ENCODE data around the gene MINDY4.

MINDY4 gene

DNA sequence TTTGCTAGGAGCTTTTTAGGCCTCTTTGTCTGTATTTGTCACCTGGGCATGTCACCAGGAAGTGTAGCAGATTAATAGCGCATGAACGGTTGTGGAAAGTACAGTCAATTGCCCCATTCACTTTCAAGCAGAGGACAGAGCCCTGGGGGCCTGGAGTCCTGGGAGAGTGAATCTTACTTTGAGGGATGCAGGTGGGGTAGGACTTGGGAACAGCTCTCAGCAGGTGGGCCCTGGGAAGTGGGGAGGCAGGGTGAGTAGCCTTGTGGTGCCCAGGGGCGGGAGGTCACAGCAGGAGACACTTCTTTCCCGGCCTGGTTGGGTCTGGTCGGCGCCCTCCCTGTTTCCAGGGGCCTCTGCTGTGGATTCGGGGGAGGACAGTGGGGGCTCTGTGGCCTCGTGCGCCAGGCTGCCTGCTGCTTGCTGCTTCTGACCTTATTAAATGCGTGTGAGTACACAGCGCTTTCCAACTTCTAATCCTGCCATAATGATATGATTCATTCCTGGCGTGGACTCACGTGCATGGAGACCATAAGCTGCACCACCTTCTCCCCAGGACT is 88.8 kb downstream of the MINDY4 start:
- no peaks in the 10 kb centered on the region for H3K9me2 ChIP-seq (replicated peaks; ENCODE audit: control insufficient read depth, low read length)
- no peaks in the 10 kb centered on the region for H3F3A ChIP-seq (ENCODE audit: control insufficient read depth, insufficient read depth)
- H3K9me3 ChIP-seq (ENCODE audit: control insufficient read depth, insufficient read depth, low read length): no peaks in the 10 kb centered on the region
- no peak overlapping the region for H3K27ac ChIP-seq (ENCODE audit: low read depth, low read length)
- no peak overlapping the region for H3K4me3 ChIP-seq (ENCODE audit: low read length)
- no peaks in the 10 kb centered on the region for H4K20me1 ChIP-seq (ENCODE audit: control insufficient read depth, insufficient read depth, low read depth, low read length)
- H3K27me3 ChIP-seq (ENCODE audit: control insufficient read depth, low read length): no peaks in the 10 kb centered on the region
- no peaks in the 10 kb centered on the region for H3K79me2 ChIP-seq (ENCODE audit: control insufficient read depth, low read length)
- TF ChIP-seq, protein P1, sequence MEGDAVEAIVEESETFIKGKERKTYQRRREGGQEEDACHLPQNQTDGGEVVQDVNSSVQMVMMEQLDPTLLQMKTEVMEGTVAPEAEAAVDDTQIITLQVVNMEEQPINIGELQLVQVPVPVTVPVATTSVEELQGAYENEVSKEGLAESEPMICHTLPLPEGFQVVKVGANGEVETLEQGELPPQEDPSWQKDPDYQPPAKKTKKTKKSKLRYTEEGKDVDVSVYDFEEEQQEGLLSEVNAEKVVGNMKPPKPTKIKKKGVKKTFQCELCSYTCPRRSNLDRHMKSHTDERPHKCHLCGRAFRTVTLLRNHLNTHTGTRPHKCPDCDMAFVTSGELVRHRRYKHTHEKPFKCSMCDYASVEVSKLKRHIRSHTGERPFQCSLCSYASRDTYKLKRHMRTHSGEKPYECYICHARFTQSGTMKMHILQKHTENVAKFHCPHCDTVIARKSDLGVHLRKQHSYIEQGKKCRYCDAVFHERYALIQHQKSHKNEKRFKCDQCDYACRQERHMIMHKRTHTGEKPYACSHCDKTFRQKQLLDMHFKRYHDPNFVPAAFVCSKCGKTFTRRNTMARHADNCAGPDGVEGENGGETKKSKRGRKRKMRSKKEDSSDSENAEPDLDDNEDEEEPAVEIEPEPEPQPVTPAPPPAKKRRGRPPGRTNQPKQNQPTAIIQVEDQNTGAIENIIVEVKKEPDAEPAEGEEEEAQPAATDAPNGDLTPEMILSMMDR (IDR thresholded peaks at IDR 0.05; ENCODE audit: low read depth, low read length, poor library complexity, severe bottlenecking): no peak
- no peak for TF ChIP-seq EZH2phosphoT487 (IDR thresholded peaks at IDR 0.05; ENCODE audit: borderline replicate concordance, low read length)
- no peaks in the 10 kb centered on the region for H3K4me1 ChIP-seq (ENCODE audit: control insufficient read depth, low read length)
- H3K36me3 ChIP-seq (ENCODE audit: control insufficient read depth, low read length): no peaks in the 10 kb centered on the region
- H3K4me2 ChIP-seq (ENCODE audit: low read length): no peak overlapping the region

DNA sequence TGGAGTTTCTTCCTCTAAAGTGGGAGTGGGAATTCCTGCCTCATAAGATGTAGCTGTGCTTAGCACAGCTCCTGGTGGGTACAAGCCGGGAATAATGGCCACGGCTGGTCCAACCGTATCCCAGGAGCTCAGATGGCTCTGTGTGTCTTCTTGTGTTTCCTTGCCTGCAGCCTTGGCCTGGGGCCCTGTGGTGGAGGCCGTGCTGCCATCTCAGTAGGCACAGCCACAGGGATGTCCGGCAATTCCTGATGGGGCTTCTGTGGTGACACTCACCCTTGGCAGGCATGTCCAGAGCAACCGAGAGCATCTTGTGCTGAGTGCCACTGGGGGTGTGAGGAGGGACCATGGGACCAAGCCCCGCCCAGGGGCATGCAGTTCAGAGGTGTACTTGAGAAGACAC is 90.4 kb downstream of the MINDY4 start:
- Histone ChIP-seq H3K9me3 (ENCODE audit: control insufficient read depth, insufficient read depth, low read length) (no peaks in the 10 kb centered on the region), H3K9me2 (replicated peaks; ENCODE audit: control insufficient read depth, low read length) (no peaks in the 10 kb centered on the region), H4K20me1 (ENCODE audit: control insufficient read depth, insufficient read depth, low read depth, low read length) (no peaks in the 10 kb centered on the region), H3K4me3 (ENCODE audit: low read length) (no peak overlapping the region), H3F3A (ENCODE audit: control insufficient read depth, insufficient read depth) (no peaks in the 10 kb centered on the region), H3K27ac (ENCODE audit: low read depth, low read length) (no peak overlapping the region), H3K27me3 (ENCODE audit: control insufficient read depth, low read length) (no peaks in the 10 kb centered on the region), H3K4me2 (ENCODE audit: low read length) (no peak overlapping the region), H3K79me2 (ENCODE audit: control insufficient read depth, low read length) (no peaks in the 10 kb centered on the region), H3K4me1 (ENCODE audit: control insufficient read depth, low read length) (no peaks in the 10 kb centered on the region), H3K36me3 (ENCODE audit: control insufficient read depth, low read length) (no peaks in the 10 kb centered on the region)
- TF ChIP-seq, protein P1 (IDR thresholded peaks at IDR 0.05; ENCODE audit: low read depth, low read length, poor library complexity, severe bottlenecking): no peak
- no peak for TF ChIP-seq EZH2phosphoT487 (IDR thresholded peaks at IDR 0.05; ENCODE audit: borderline replicate concordance, low read length)

DNA sequence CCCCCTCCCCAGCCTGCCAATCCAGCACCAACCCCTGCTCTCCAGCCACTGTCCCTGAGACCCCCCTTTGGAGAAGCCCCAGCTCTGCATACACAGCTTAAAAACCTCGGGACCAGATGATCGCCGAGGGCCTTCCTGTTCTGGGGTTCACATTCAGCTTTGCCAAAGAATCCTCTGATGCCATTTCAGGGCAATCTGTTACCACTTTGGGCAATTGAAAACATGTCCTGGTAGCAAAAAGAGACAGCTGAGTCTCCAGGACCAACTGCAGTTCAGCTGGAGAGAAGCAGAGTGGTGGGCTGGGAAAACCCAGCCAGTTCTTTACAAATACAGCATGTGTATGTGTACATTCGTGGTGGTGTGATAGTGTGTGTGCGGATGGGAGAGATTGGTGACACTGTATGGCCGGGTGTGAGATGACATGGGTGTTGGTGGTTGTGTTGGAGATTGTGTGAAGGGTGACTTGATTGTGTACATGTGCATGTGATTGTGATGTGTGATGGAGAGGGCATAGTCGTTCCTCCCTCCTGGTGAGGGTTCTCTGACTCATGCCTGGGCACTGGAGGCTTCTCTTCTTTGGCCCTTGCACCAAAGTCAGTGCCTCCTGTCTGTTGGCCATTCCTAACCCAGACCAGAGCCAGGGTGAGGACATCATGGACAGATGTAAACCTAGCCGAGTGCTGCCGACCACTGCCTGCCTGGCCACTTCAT is 91.9 kb downstream of the MINDY4 start:
- Histone ChIP-seq H3F3A (ENCODE audit: control insufficient read depth, insufficient read depth) (no peaks in the 10 kb centered on the region), H3K79me2 (ENCODE audit: control insufficient read depth, low read length) (no peaks in the 10 kb centered on the region), H4K20me1 (ENCODE audit: control insufficient read depth, insufficient read depth, low read depth, low read length) (no peaks in the 10 kb centered on the region), H3K4me1 (ENCODE audit: control insufficient read depth, low read length) (no peaks in the 10 kb centered on the region), H3K9me3 (ENCODE audit: control insufficient read depth, insufficient read depth, low read length) (no peaks in the 10 kb centered on the region), H3K27me3 (ENCODE audit: control insufficient read depth, low read length) (no peaks in the 10 kb centered on the region), H3K27ac (ENCODE audit: low read depth, low read length) (no peak overlapping the region), H3K9me2 (replicated peaks; ENCODE audit: control insufficient read depth, low read length) (no peaks in the 10 kb centered on the region), H3K4me2 (ENCODE audit: low read length) (no peak overlapping the region), H3K4me3 (ENCODE audit: low read length) (no peak overlapping the region), H3K36me3 (ENCODE audit: control insufficient read depth, low read length) (no peaks in the 10 kb centered on the region)
- TF ChIP-seq, protein P1 (IDR thresholded peaks at IDR 0.05; ENCODE audit: low read depth, low read length, poor library complexity, severe bottlenecking): no peak
- TF ChIP-seq EZH2phosphoT487 (IDR thresholded peaks at IDR 0.05; ENCODE audit: borderline replicate concordance, low read length): no peak
